GM19324 (cell line): Measurements from ENCODE around the gene SELENON.
A peak's percentile ranks its signal among the peaks of the same experiment; 100 is the strongest.

ENCODE experiments used
- ATAC-seq: cut with Tn5 transposase; IDR thresholded peaks from one replicate; pipeline ENCODE4 v1.9.1; 2021; ENCODE audit warnings: mild to moderate bottlenecking, moderate library complexity; ENCODE audit not compliant: unreplicated experiment, low FRiP score

SELENON gene

GRCh38 chr1:25858906-25859789 lies 59.2 kb downstream of the SELENON start, which contains the start of gene AUNIP:
AUNIP (minus strand) TSS chr1:25859457; CDS start chr1:25859357, 100 bp downstream.
- ATAC-seq: peak; percentile 82

- no peak for ATAC-seq
Observed at GRCh38 chr1:25861316-25862286, 61.6 kb downstream of the SELENON start.

GRCh38 chr1:25862785-25863485 lies 62.9 kb downstream of the SELENON start:
- no peak for ATAC-seq

DNA sequence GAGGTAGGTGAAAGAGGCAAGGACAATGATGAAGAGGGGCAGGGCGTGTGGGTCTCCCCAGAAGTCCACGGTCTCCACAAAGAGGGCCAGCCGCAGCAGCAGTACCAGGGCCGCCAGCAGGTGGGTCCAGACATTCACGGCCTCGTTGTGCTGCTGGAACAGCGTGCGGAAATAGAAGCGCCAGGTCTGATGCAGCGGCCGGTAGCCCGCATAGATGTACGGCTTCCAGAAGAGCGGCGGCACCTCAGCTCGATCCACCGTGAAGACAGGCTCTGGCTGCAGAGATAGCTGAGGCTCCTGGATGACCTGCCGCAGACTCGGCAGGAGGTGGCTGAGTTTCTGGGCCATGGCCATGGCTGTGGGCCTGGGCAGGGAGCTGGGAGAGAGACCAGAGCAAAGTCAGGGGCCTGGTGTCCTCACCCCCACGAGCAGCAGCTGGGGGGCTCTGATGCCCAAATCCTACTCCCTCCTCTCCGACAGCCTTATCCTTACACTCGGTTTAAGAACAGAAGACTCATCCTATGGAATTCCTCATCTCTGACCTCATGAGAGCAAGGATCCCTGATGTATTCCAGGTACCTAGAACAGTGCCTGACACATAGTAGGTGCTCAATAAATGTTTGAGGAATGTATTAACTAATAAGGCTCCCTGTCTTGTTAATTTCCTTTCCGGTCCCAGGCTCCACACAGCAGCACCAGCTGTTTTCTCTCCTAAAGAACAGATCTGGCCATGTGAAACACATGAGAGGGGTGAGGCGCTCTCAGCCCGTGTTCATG lies 63.7 kb downstream of the SELENON start:
- no peak for ATAC-seq

DNA sequence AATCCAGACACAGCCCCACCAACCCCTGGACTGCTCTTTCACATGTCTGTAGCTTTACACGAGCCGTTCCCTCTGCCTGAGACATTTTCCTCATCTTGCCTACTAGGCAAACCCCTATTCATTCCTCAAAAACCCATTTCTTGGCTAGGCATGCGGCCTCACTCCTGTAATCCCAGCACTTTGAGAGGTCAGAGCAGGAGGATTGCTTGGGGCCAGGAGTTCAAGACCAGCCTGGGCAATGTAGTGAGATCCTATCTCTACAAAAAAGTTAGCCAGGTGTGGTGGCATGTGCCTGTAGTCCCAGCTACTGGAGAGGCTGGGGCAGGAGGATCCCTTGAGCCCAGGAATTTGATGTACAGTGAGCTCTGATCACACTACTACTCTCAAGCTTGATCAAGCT lies 64.4 kb downstream of the SELENON start:
- no peak for ATAC-seq

- no peak for ATAC-seq
Observed at GRCh38 chr1:25866288-25866687, 66.3 kb downstream of the SELENON start.

- ATAC-seq: no peak
Observed at GRCh38 chr1:25867210-25867991, 67.4 kb downstream of the SELENON start.
